ENCODE data around the gene CHST14. TPM values are rescaled to one million over a fixed set of nuclear protein-coding genes. Genes with fewer than 3 reads are reported as not detected.

Gene CHST14
- total RNA-seq, 6 experiments from 2014 or later = 2.9 to 5.7 (median 4.8) TPM

DNA sequence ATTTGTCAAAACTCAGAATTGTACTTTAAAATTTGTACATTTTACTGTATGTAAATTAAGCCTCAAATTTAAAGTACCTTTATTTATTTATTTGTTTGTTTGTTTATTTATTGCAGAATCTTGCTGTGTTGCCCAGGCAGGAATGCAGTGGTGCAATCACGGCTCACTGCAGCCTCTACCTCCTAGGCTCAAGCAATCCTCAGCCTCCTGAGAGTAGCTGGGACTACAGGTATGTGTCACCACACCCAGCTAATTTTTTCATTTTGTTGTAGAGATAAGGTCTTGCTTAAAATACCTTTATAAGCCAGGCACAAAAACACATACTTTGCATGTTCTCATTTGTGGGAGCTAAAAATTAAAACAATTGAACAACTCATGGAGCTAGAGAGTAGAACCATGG lies 37.4 kb downstream of the CHST14 start:
- ATAC-seq (no peak), DNase-seq (no peak)
- Histone ChIP-seq H3K4me3 (no peak overlapping the region), H3K9me3 (no peaks in the 10 kb centered on the region), H3K27ac (no peak overlapping the region), H3K36me3 (no peaks in the 10 kb centered on the region), H3K27me3 (no peaks in the 10 kb centered on the region), H3K4me1 (peaks cover 0 to 12% (median 3%) of the 10 kb centered on the region in 4 donors)
- TF ChIP-seq POLR2A (IDR thresholded peaks at IDR 0.05) = no peak
- no peak for TF ChIP-seq CTCF (IDR thresholded peaks at IDR 0.05)
- 100% methylated on average over 1 of the region's 1 CpG for WGBS (ENCODE audit: insufficient coverage, low coverage, low lambda C conversion rate, missing lambda C conversion rate)
- intact Hi-C loops (cut with DNase I) = no loop called here

DNA sequence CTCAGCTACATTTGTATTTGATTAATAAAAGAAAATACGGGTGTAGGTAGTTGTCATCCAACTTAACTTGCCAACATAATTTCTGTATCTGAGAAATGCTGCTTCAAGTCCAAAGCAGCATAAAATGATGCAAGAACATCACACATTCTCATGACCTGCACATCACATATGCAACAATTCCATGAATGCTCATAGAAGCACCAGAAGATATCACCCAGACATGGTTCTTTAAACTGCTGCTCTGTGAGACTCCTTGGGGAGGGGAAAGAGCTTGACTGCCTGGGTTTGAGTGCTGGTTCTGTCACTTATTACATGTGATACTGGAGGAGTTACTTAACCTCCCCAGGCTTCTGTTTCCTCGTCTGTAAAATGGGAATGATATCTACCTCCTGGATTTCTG lies 39.4 kb downstream of the CHST14 start:
- Histone ChIP-seq H3K4me1 (peaks cover 0 to 12% (median 3%) of the 10 kb centered on the region in 4 donors), H3K27ac (no peak overlapping the region), H3K36me3 (no peaks in the 10 kb centered on the region), H3K9me3 (no peaks in the 10 kb centered on the region), H3K27me3 (no peaks in the 10 kb centered on the region), H3K4me3 (no peak overlapping the region)
- intact Hi-C loops (cut with DNase I) = no loop called here
- WGBS (ENCODE audit: insufficient coverage, low coverage, low lambda C conversion rate, missing lambda C conversion rate) = 88% methylated on average over 2 of the region's 2 CpGs
- no peak for ATAC-seq
- no peak for DNase-seq
- no peak for TF ChIP-seq POLR2A (IDR thresholded peaks at IDR 0.05)
- no peak for TF ChIP-seq CTCF (IDR thresholded peaks at IDR 0.05)

GRCh38 chr15:40511093-40511471 lies 40.3 kb downstream of the CHST14 start:
- Histone ChIP-seq H3K27ac (peak overlapping the region; percentile 34 to 77 (median 77)), H3K27me3 (no peaks in the 10 kb centered on the region), H3K4me3 (peak overlapping the region; percentile 45 to 64 (median 63)), H3K36me3 (no peaks in the 10 kb centered on the region), H3K4me1 (peaks cover 0 to 12% (median 3%) of the 10 kb centered on the region in 4 donors), H3K9me3 (no peaks in the 10 kb centered on the region)
- WGBS (ENCODE audit: insufficient coverage, low coverage, low lambda C conversion rate, missing lambda C conversion rate) = 4% methylated on average over 20 of the region's 22 CpGs
- TF ChIP-seq CTCF (IDR thresholded peaks at IDR 0.05) = no peak
- no peak for TF ChIP-seq POLR2A (IDR thresholded peaks at IDR 0.05)
- no peak for DNase-seq
- peak; percentile 11 to 32 (median 16) for ATAC-seq
- intact Hi-C loops (cut with DNase I) = no loop called here

- Histone ChIP-seq H3K27ac (peak overlapping the region; percentile 34 to 77 (median 77)), H3K4me1 (peaks cover 0 to 12% (median 3%) of the 10 kb centered on the region in 4 donors), H3K4me3 (peak overlapping the region; percentile 45 to 64 (median 63)), H3K9me3 (no peaks in the 10 kb centered on the region), H3K36me3 (no peaks in the 10 kb centered on the region), H3K27me3 (no peaks in the 10 kb centered on the region)
- TF ChIP-seq CTCF (IDR thresholded peaks at IDR 0.05) (peak in 1 of 4 donors; percentile 6), POLR2A (IDR thresholded peaks at IDR 0.05) (peak; percentile 66)
- ATAC-seq (peak; percentile 89 to 93 (median 92)), DNase-seq (peak; percentile 94 to 97 (median 96))
- WGBS (ENCODE audit: insufficient coverage, low coverage, low lambda C conversion rate, missing lambda C conversion rate) = 0% methylated on average over 8 of the region's 61 CpGs
- intact Hi-C loops (cut with DNase I) = no loop called here
These were observed 40.8 kb downstream of the CHST14 start for GRCh38 chr15:40511472-40512133.

All from right lobe of liver (tissue), 6 donors.